H9 (cell line): Measurements from ENCODE around the gene R3HDM2. TPM values are rescaled to one million over a fixed set of nuclear protein-coding genes. Genes with fewer than 3 reads are reported as not detected.

Experiments used
- DNase-seq: peaks from one replicate; pipeline ENCODE4 v3.0.0-alpha.2; 2017
- H2AFZ ChIP-seq: one replicate; pipeline ENCODE4 v1.6.1; 2013; ENCODE audit warnings: mild to moderate bottlenecking, low read length, control low read depth, moderate library complexity
- H2AK5ac ChIP-seq: 2 replicates; pipeline ENCODE4 v1.6.1; 2013; ENCODE audit warnings: low read length, control low read depth, mixed read lengths; ENCODE audit not compliant: insufficient read length
- H2BK120ac ChIP-seq: one replicate; pipeline ENCODE4 v1.6.1; 2013; ENCODE audit warnings: low read depth, mild to moderate bottlenecking, low read length, control low read depth, inconsistent platforms; ENCODE audit not compliant: poor library complexity, severe bottlenecking
- H2BK12ac ChIP-seq: 2 replicates; pipeline ENCODE4 v1.6.1; 2013; ENCODE audit warnings: low read length, control low read depth, mixed read lengths, low read depth; ENCODE audit not compliant: insufficient read length
- H2BK15ac ChIP-seq: 2 replicates; pipeline ENCODE4 v1.6.1; 2013; ENCODE audit warnings: low read depth, low read length, control low read depth
- H2BK20ac ChIP-seq: one replicate; pipeline ENCODE4 v1.6.1; 2013; ENCODE audit warnings: low read depth, mild to moderate bottlenecking, low read length, control low read depth, inconsistent platforms; ENCODE audit not compliant: poor library complexity, severe bottlenecking
- H2BK5ac ChIP-seq: 2 replicates; pipeline ENCODE4 v1.6.1; 2013; ENCODE audit warnings: low read length, control low read depth, mixed read lengths; ENCODE audit not compliant: insufficient read length
- H3K14ac ChIP-seq: 2 replicates; pipeline ENCODE4 v1.6.1; 2013; ENCODE audit warnings: low read length, control low read depth; ENCODE audit not compliant: insufficient read depth
- H3K18ac ChIP-seq: 2 replicates; pipeline ENCODE4 v1.6.1; 2013; ENCODE audit warnings: low read depth, mild to moderate bottlenecking, mixed read lengths, low read length, control low read depth; ENCODE audit not compliant: insufficient read length
- H3K23ac ChIP-seq: 2 replicates; pipeline ENCODE4 v1.6.1; 2013; ENCODE audit warnings: low read length, control low read depth, mixed read lengths, low read depth; ENCODE audit not compliant: insufficient read length
- H3K23me2 ChIP-seq: 2 replicates; pipeline ENCODE4 v1.6.1; 2013; ENCODE audit warnings: low read depth, mild to moderate bottlenecking, mixed read lengths, low read length, control low read depth; ENCODE audit not compliant: insufficient read length, poor library complexity, severe bottlenecking
- H3K27ac ChIP-seq: 2 replicates; pipeline ENCODE4 v1.5.1; 2013; ENCODE audit warnings: low read length, control low read depth, mixed read lengths, low read depth; ENCODE audit not compliant: insufficient read length
- H3K27me3 ChIP-seq: 2 replicates; pipeline ENCODE4 v1.6.1; 2013; ENCODE audit warnings: low read length, control low read depth, inconsistent platforms; ENCODE audit not compliant: insufficient read depth
- H3K4ac ChIP-seq: 2 replicates; pipeline ENCODE4 v1.6.1; 2013; ENCODE audit warnings: low read depth, mild to moderate bottlenecking, control low read depth, inconsistent platforms, low read length, moderate library complexity
- H3K4me1 ChIP-seq: 2 replicates; pipeline ENCODE4 v1.6.1; 2013; ENCODE audit warnings: low read length, control low read depth, inconsistent platforms; ENCODE audit not compliant: insufficient read depth
- H3K4me2 ChIP-seq: 2 replicates; pipeline ENCODE4 v1.6.1; 2013; ENCODE audit warnings: low read length, control low read depth, mixed read lengths; ENCODE audit not compliant: insufficient read length, insufficient read depth
- H3K56ac ChIP-seq: 2 replicates; pipeline ENCODE4 v1.6.1; 2013; ENCODE audit warnings: low read depth, mild to moderate bottlenecking, mixed read lengths, low read length, control low read depth; ENCODE audit not compliant: insufficient read length
- H3K79me1 ChIP-seq: 2 replicates; pipeline ENCODE4 v1.6.1; 2013; ENCODE audit warnings: low read depth, mild to moderate bottlenecking, moderate library complexity, low read length, control low read depth, inconsistent platforms; ENCODE audit not compliant: insufficient read depth, poor library complexity, severe bottlenecking
- H3K79me2 ChIP-seq: 2 replicates; pipeline ENCODE4 v1.6.1; 2013; ENCODE audit warnings: low read length, control low read depth, inconsistent platforms; ENCODE audit not compliant: insufficient read depth
- H3K9ac ChIP-seq: 2 replicates; pipeline ENCODE4 v1.6.1; 2013; ENCODE audit warnings: low read length, control low read depth, mixed read lengths; ENCODE audit not compliant: insufficient read length; ENCODE audit errors: extremely low read depth
- H3K9me3 ChIP-seq: one replicate; pipeline ENCODE4 v1.6.1; 2013; ENCODE audit warnings: low read depth, low read length, inconsistent platforms; ENCODE audit not compliant: control insufficient read depth
- H3T11ph ChIP-seq: one replicate; pipeline ENCODE4 v1.6.1; 2013; ENCODE audit warnings: mild to moderate bottlenecking, low read length, control low read depth, inconsistent platforms
- H4K20me1 ChIP-seq: one replicate; pipeline ENCODE4 v1.6.1; 2013; ENCODE audit not compliant: control insufficient read depth, insufficient read length, insufficient read depth
- H4K5ac ChIP-seq: 2 replicates; pipeline ENCODE4 v1.6.1; 2013; ENCODE audit warnings: low read depth, mild to moderate bottlenecking, mixed read lengths, low read length, control low read depth; ENCODE audit not compliant: insufficient read length
- H4K8ac ChIP-seq: replicated peaks from 2 replicates; pipeline ENCODE4 v1.6.1; 2013; ENCODE audit warnings: low read length, control low read depth, mixed read lengths, low read depth; ENCODE audit not compliant: insufficient read length
- H4K91ac ChIP-seq: 2 replicates; pipeline ENCODE4 v1.6.1; 2013; ENCODE audit warnings: low read depth, mild to moderate bottlenecking, moderate library complexity, mixed read lengths, low read length, control low read depth; ENCODE audit not compliant: insufficient read length
- H3K27ac Mint-ChIP-seq, 3 experiments: 2 replicates in 2 of 3; 3 replicates in 1 of 3; pipeline ENCODE4 v1.8.0; 2020 to 2021; ENCODE audit warnings: mixed read lengths in 3 of 3, mild to moderate bottlenecking in 1 of 3, moderate library complexity in 1 of 3
- H3K27me3 Mint-ChIP-seq: 2 replicates; pipeline ENCODE4 v1.8.0; 2021; ENCODE audit warnings: low read depth, mild to moderate bottlenecking, moderate library complexity, mixed read lengths
- H3K36me3 Mint-ChIP-seq, 3 experiments: 2 replicates in 2 of 3; 3 replicates in 1 of 3; pipeline ENCODE4 v1.8.0; 2020 to 2021; ENCODE audit warnings: low read depth in 3 of 3, mixed read lengths in 3 of 3; ENCODE audit not compliant: insufficient read depth in 1 of 3
- H3K4me1 Mint-ChIP-seq, 2 experiments: 2 replicates each; pipeline ENCODE4 v1.8.0; 2020; ENCODE audit warnings: mixed read lengths in 2 of 2
- H3K4me3 Mint-ChIP-seq, 2 experiments: 2 replicates in 1 of 2; 3 replicates in 1 of 2; pipeline ENCODE4 v1.8.0; 2020 to 2021; ENCODE audit warnings: mild to moderate bottlenecking in 2 of 2, mixed read lengths in 2 of 2, moderate library complexity in 1 of 2
- H3K9me3 Mint-ChIP-seq, 2 experiments: 2 replicates in 1 of 2; 3 replicates in 1 of 2; pipeline ENCODE4 v1.8.0; 2020; ENCODE audit warnings: mild to moderate bottlenecking in 2 of 2, mixed read lengths in 2 of 2, moderate library complexity in 1 of 2
- WGBS: extraction: QIAGEN DNeasy Blood & Tissue Kit; methylation state at CpG from one replicate; pipeline ENCODE4 v1.1.7; 2013; ENCODE audit warnings: missing lambda C conversion rate, low lambda C conversion rate, mixed read lengths; ENCODE audit not compliant: insufficient read length; ENCODE audit errors: extremely low coverage; 5-methylcytosine and 5-hydroxymethylcytosine counted together
- total RNA-seq: library from RNA; stranded (reverse); gene quantifications from 2 replicates; pipeline ENCODE4 v1.2.1, GENCODE V29; 2021
- TF ChIP-seq, protein P1 (sequence below): fragments of 200-600 bp; sonication (generic); conservative IDR thresholded peaks from 3 replicates; pipeline ENCODE4 v1.8.0; 2021; ENCODE audit warnings: antibody characterized with exemption, mild to moderate bottlenecking

R3HDM2 gene
- total RNA-seq, 1 experiment from 2014 or later: 43.9 TPM

DNA sequence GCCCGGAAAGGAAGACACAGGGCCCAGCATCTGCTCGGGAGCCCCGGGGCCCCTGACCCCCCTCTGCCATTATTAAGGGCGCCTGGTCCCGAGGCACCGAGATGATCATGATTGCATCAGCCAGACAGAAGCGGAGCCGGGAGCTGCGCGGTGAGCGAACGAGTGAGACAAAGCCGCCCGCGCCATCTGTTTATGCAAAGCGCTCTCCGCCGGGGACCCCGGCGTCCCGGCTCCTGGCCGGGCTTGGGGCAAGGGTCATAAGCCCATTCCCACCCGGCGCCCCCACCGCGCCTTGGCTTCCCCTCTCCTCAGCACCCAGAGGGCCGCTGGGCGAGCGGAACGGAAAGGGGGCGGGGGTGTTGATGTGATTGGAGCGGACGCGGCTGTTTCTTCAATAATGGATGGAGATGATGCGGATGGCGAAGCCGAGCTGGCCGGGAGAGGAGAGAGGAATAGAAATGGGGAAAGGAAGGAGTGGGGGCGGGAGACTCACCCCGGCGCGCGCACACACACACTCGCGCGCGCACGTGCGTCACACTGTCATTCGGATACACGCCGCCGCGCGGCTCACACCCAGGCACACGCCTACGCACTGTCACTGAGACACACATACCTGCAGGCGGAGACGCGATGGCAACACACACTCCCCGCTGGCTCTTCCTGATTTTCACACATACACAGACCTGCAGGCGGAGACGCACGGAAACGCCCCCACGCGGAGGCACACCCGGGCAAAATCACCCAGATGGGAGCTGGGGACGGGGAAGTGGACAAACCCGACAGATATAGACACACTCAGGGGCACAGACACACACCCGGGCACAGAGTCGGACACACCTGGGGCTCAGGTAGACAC lies 190.5 kb downstream of the R3HDM2 start:
- Histone ChIP-seq H2BK5ac (no peak overlapping the region), H2BK20ac (no peak overlapping the region), H3T11ph (no peak overlapping the region), H4K20me1 (peaks cover 3% of the 10 kb centered on the region), H3K79me1 (no peaks in the 10 kb centered on the region), H4K91ac (no peak overlapping the region), H3K27ac (no peak overlapping the region), H3K4ac (no peak overlapping the region), H4K8ac (no peak overlapping the region), H3K56ac (no peak overlapping the region), H3K79me2 (no peaks in the 10 kb centered on the region), H2BK120ac (no peak overlapping the region), H2AFZ (no peak overlapping the region), H3K4me2 (peak overlapping the region; percentile 82), H3K23me2 (peaks cover 29% of the 10 kb centered on the region), H2BK15ac (no peak overlapping the region), H4K5ac (no peak overlapping the region), H3K14ac (peak overlapping the region; percentile 87; the same call in 1 of the 2 replicates), H3K9me3 (no peaks in the 10 kb centered on the region), H3K9ac (peak overlapping the region; percentile 25), H3K23ac (no peak overlapping the region), H2AK5ac (no peak overlapping the region), H3K4me1 (0 out of 2 replicates have a peak, but pooled peaks cover 4% of the 10 kb centered on the region), H3K27me3 (peaks cover 56% of the 10 kb centered on the region), H3K18ac (no peak overlapping the region), H2BK12ac (no peak overlapping the region)
- peak overlapping the region in 1 of 3 experiments; percentile 78; a peak in 2 of 7 replicates for H3K27ac Mint-ChIP-seq
- peak overlapping the region; percentile 72 to 84 for H3K4me3 Mint-ChIP-seq
- H3K36me3 Mint-ChIP-seq: peaks cover 0 to 2% (median 0%) of the 10 kb centered on the region in 3 experiments; a peak in 4 of 7 replicates
- WGBS: no CpG with 5 or more reads among the region's 72 CpGs
- peak; percentile 64 for DNase-seq
- no peaks in the 10 kb centered on the region for H3K9me3 Mint-ChIP-seq
- H3K27me3 Mint-ChIP-seq: peaks cover 92% of the 10 kb centered on the region
- peaks cover 61 to 75% of the 10 kb centered on the region in 2 experiments for H3K4me1 Mint-ChIP-seq
- TF ChIP-seq, protein P1, sequence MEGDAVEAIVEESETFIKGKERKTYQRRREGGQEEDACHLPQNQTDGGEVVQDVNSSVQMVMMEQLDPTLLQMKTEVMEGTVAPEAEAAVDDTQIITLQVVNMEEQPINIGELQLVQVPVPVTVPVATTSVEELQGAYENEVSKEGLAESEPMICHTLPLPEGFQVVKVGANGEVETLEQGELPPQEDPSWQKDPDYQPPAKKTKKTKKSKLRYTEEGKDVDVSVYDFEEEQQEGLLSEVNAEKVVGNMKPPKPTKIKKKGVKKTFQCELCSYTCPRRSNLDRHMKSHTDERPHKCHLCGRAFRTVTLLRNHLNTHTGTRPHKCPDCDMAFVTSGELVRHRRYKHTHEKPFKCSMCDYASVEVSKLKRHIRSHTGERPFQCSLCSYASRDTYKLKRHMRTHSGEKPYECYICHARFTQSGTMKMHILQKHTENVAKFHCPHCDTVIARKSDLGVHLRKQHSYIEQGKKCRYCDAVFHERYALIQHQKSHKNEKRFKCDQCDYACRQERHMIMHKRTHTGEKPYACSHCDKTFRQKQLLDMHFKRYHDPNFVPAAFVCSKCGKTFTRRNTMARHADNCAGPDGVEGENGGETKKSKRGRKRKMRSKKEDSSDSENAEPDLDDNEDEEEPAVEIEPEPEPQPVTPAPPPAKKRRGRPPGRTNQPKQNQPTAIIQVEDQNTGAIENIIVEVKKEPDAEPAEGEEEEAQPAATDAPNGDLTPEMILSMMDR: no peak
